ENCODE results near the gene FBXL17. TPM values are rescaled to one million over a fixed set of nuclear protein-coding genes. Genes with fewer than 3 reads are reported as not detected.

FBXL17 gene
- total RNA-seq, 4 donors from 2014 or later = 14.9 to 62.5 (median 20.6) TPM

DNA sequence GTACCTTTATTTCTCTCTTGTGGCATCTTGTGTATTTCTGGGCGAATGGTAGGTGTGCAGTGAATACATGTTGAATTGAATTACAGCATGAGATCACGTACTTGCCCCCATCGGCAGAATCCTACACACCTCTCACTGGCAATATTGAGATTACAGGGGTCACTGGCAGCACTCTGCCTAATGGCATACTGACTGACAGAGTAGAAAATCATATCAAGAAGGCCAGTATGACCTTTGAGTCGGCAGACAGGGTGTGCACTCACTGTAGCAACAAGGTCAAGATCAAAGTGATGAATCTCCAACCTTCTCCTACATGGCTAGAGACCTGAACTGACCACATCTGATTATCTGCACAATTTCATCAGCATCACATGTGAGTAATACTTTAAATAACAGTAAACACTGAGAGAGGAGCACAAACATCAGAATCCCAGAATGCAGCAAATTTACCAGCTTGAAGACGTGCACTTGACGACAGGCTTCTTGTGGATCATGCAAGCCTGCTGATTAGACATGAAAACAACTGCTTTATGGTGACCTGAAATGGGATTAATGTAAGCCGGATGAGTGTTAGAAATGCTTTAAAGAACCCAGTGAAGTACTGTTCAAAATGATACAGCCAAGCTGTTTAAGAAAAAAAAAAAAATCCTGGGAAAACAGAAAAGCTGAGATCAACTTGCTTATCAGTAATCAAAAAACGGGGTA, 444.1 kb downstream of the FBXL17 start:
- 87% methylated on average over 8 of the region's 8 CpGs for WGBS
- DNase-seq (ENCODE audit: low spot score in 2 of 2) = no peak
- Histone ChIP-seq H3K36me3 (no peaks in the 10 kb centered on the region), H3K4me3 (no peak overlapping the region), H3K4me1 (no peaks in the 10 kb centered on the region), H3K27me3 (no peaks in the 10 kb centered on the region), H3K9me3 (no peaks in the 10 kb centered on the region), H3K27ac (no peak overlapping the region)
- no peak for TF ChIP-seq POLR2A (IDR thresholded peaks at IDR 0.05)
- TF ChIP-seq EP300 (IDR thresholded peaks at IDR 0.05) = no peak
- TF ChIP-seq, protein P1, sequence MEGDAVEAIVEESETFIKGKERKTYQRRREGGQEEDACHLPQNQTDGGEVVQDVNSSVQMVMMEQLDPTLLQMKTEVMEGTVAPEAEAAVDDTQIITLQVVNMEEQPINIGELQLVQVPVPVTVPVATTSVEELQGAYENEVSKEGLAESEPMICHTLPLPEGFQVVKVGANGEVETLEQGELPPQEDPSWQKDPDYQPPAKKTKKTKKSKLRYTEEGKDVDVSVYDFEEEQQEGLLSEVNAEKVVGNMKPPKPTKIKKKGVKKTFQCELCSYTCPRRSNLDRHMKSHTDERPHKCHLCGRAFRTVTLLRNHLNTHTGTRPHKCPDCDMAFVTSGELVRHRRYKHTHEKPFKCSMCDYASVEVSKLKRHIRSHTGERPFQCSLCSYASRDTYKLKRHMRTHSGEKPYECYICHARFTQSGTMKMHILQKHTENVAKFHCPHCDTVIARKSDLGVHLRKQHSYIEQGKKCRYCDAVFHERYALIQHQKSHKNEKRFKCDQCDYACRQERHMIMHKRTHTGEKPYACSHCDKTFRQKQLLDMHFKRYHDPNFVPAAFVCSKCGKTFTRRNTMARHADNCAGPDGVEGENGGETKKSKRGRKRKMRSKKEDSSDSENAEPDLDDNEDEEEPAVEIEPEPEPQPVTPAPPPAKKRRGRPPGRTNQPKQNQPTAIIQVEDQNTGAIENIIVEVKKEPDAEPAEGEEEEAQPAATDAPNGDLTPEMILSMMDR (IDR thresholded peaks at IDR 0.05) = no peak
- TF ChIP-seq POLR2AphosphoS5 (IDR thresholded peaks at IDR 0.05) = no peak

DNA sequence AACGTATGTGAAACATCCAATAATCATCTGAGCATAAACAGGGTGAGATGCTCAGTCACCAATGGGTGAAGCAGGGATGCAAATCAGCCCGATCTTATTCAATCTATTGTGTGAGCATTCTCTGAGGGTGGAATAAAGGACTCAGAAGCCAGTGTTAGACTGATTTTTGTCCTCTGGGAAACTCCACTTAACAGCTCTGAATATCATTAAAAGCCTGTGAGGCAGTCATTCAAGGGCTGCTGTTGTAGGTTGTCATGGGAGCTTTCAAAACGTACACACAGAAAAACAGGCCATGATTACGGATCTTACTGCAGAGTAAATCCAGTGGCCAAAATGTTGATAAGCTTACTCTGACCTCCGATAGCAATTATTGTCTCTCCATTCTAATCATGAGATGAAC, 444.7 kb downstream of the FBXL17 start:
- no peak overlapping the region for H3K4me3 ChIP-seq
- no peaks in the 10 kb centered on the region for H3K27me3 ChIP-seq
- H3K4me1 ChIP-seq = no peaks in the 10 kb centered on the region
- DNase-seq (ENCODE audit: low spot score in 2 of 2) = no peak
- TF ChIP-seq POLR2A (IDR thresholded peaks at IDR 0.05) (no peak), POLR2AphosphoS5 (IDR thresholded peaks at IDR 0.05) (no peak), EP300 (IDR thresholded peaks at IDR 0.05) (no peak)
- TF ChIP-seq, protein P1 (IDR thresholded peaks at IDR 0.05) = no peak
- H3K9me3 ChIP-seq = no peaks in the 10 kb centered on the region
- H3K27ac ChIP-seq = no peak overlapping the region
- WGBS = 92% methylated on average over 5 of the region's 5 CpGs
- no peaks in the 10 kb centered on the region for H3K36me3 ChIP-seq

DNA sequence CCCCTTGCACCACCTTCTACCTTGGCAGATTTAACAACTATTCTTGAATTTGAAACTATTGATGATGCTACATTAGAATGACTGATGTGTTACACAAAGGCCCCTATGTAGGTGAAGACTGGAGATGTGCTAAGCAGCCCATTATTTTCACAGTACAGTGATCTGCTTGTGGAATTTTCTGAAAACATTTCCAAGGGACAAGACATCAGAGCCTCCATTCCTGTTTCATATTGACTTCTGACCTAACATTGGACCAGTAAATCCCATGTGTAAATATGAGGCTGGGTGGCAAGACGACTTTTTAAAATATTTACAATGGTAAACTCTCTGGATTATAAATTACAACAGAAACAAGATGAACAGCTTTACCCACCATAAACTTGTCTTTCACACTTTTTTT, 445.4 kb downstream of the FBXL17 start:
- no peaks in the 10 kb centered on the region for H3K4me1 ChIP-seq
- no peaks in the 10 kb centered on the region for H3K9me3 ChIP-seq
- DNase-seq (ENCODE audit: low spot score in 2 of 2) = no peak
- TF ChIP-seq POLR2A (IDR thresholded peaks at IDR 0.05) = no peak
- H3K36me3 ChIP-seq = no peaks in the 10 kb centered on the region
- no peak overlapping the region for H3K4me3 ChIP-seq
- WGBS = 82% methylated on average over 1 of the region's 1 CpG
- H3K27me3 ChIP-seq = no peaks in the 10 kb centered on the region
- no peak overlapping the region for H3K27ac ChIP-seq

DNA sequence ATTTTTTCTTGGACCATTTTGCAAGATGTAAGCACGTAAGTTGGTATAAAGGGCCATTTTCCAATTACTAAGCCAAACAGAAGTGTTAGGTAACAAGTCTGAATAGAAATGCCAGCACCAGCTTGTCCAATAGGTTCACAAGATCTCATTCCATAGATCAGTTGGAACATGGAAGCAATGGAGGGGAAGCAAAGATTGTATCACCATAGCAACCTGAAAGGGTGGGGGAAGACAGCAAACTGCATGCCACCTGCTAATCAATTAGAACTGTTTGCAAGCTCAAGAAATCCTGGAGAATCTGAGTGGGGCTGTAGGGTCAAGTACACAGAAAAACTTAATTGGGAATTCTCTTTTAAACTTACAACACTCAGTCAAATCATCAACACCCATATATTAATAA, 446.3 kb downstream of the FBXL17 start:
- 68% methylated on average over 1 of the region's 1 CpG for WGBS
- H3K4me1 ChIP-seq = no peaks in the 10 kb centered on the region
- TF ChIP-seq, protein P1 (IDR thresholded peaks at IDR 0.05) = no peak
- TF ChIP-seq POLR2A (IDR thresholded peaks at IDR 0.05) (no peak), POLR2AphosphoS5 (IDR thresholded peaks at IDR 0.05) (no peak), EP300 (IDR thresholded peaks at IDR 0.05) (no peak)
- no peaks in the 10 kb centered on the region for H3K27me3 ChIP-seq
- no peaks in the 10 kb centered on the region for H3K36me3 ChIP-seq
- no peak overlapping the region for H3K4me3 ChIP-seq
- no peak overlapping the region for H3K27ac ChIP-seq
- DNase-seq (ENCODE audit: low spot score in 2 of 2) = no peak
- H3K9me3 ChIP-seq = no peaks in the 10 kb centered on the region

DNA sequence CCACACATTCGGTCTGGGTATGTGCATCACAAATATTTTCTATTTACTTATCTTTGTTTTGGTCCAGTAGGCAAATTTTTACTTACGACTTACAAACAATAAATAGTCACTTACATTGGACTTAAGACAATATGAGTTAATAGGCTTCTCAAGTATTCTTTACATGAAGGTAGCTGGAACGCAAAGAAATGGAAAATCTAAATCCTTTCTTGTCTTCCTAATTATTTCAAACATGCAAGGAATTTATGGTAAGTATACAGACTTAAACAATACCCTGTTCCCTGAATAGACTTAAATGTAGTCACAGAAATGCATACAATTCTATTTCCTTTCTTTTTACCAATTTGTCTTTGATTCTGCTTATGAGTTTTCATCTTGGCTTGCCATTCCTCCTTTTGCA, 448.6 kb downstream of the FBXL17 start:
- Histone ChIP-seq H3K27me3 (no peaks in the 10 kb centered on the region), H3K27ac (no peak overlapping the region), H3K4me1 (no peaks in the 10 kb centered on the region), H3K4me3 (no peak overlapping the region), H3K36me3 (no peaks in the 10 kb centered on the region), H3K9me3 (no peaks in the 10 kb centered on the region)
- TF ChIP-seq EP300 (IDR thresholded peaks at IDR 0.05) (no peak), POLR2A (IDR thresholded peaks at IDR 0.05) (no peak), POLR2AphosphoS5 (IDR thresholded peaks at IDR 0.05) (no peak)
- TF ChIP-seq, protein P1 (IDR thresholded peaks at IDR 0.05) = no peak
- DNase-seq (ENCODE audit: low spot score in 2 of 2) = no peak
- 90% methylated on average over 3 of the region's 3 CpGs for WGBS

DNA sequence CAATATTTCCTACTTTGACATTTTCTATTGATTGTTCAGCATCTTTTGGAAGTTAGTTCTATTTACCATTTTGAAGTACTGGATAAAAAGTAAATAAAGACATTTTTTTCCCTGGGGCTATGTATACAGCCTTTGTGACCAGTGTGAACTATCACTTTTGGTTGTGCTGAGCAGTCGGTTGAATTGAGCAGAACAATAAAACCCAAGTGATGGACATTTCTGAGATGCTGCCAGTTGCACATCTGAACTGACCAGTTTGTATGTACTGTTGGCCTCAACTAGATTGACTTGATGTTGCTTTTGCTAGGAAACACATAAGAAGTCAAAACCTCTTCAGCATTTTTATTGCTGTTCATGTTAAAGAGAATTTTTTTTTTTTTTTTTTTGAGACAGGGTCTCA, 451.0 kb downstream of the FBXL17 start:
- Histone ChIP-seq H3K36me3 (no peaks in the 10 kb centered on the region), H3K9me3 (no peaks in the 10 kb centered on the region), H3K4me1 (no peaks in the 10 kb centered on the region), H3K27ac (no peak overlapping the region), H3K4me3 (no peak overlapping the region), H3K27me3 (no peaks in the 10 kb centered on the region)
- no peak for DNase-seq (ENCODE audit: low spot score in 2 of 2)
- WGBS = 83% methylated on average over 1 of the region's 1 CpG
- no peak for TF ChIP-seq EP300 (IDR thresholded peaks at IDR 0.05)
- TF ChIP-seq, protein P1 (IDR thresholded peaks at IDR 0.05) = no peak
